PC-3 (cell line): ENCODE data around the gene ADCY5.

Experiments
- CTCF ChIP-seq: fragments of 300-600 bp; sonication (generic); conservative IDR thresholded peaks from 2 replicates; pipeline ENCODE4 v1.5.1; 2017; ENCODE audit warnings: antibody characterized with exemption, low read depth, mild to moderate bottlenecking, low read length
- EZH2 ChIP-seq: fragments of 300-600 bp; sonication (generic); IDR thresholded peaks from one replicate; pipeline ENCODE4 v1.6.1; 2017; ENCODE audit warnings: antibody characterized with exemption, mild to moderate bottlenecking, low read length; ENCODE audit not compliant: unreplicated experiment

GRCh38 chr3:123478314-123478713 is 29.4 kb upstream of the ADCY5 start:
- TF ChIP-seq CTCF, result no peak
- TF ChIP-seq EZH2, result no peak
